HG03196 (cell line): ENCODE measurements around the gene MAPK8IP2.

Experiments used
- ATAC-seq: cut with Tn5 transposase; IDR thresholded peaks from one replicate; pipeline ENCODE4 v1.9.1; 2021; ENCODE audit not compliant: unreplicated experiment

The MAPK8IP2 gene

GRCh38 chr22:50600538-50600937, at the start of gene MAPK8IP2:
Gene MAPK8IP2, plus strand, starts transcription at chr22:50600793. Its CDS starts 26 bp downstream, at chr22:50600819.
- ATAC-seq = no peak

GRCh38 chr22:50551160-50551752, 49.3 kb upstream of the MAPK8IP2 start:
- no peak for ATAC-seq

GRCh38 chr22:50553310-50553709, 47.3 kb upstream of the MAPK8IP2 start:
- ATAC-seq = no peak

GRCh38 chr22:50556703-50557102, 43.9 kb upstream of the MAPK8IP2 start:
- no peak for ATAC-seq

DNA sequence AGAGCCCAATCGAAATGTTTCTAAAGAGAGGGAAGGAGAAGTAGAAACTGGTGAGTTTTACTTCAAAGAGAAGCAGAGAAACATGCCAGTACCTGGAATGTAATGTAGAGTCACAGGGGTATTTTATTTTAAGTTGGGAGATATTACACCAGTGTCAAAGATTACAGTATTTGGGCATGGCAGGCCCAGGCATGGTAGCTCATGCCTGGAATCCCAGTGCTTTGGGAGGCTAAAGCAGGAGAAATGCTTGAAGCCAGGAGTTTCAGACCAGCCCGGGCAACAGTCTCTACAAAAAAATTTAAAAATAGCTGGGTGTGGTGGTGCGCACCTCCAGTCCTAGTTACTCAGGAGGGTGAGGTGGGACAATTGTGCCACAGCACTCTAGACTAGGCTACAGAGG, 40.6 kb upstream of the MAPK8IP2 start:
- no peak for ATAC-seq

- ATAC-seq = no peak
These were observed 38.9 kb upstream of the MAPK8IP2 start for GRCh38 chr22:50561401-50562358.

GRCh38 chr22:50562523-50563412, 37.8 kb upstream of the MAPK8IP2 start, which contains the start of gene SYCE3:
Gene SYCE3, minus strand, starts transcription at chr22:50562919. Its CDS starts 6,514 bp downstream, at chr22:50556405.
- peak; percentile 80 for ATAC-seq

DNA sequence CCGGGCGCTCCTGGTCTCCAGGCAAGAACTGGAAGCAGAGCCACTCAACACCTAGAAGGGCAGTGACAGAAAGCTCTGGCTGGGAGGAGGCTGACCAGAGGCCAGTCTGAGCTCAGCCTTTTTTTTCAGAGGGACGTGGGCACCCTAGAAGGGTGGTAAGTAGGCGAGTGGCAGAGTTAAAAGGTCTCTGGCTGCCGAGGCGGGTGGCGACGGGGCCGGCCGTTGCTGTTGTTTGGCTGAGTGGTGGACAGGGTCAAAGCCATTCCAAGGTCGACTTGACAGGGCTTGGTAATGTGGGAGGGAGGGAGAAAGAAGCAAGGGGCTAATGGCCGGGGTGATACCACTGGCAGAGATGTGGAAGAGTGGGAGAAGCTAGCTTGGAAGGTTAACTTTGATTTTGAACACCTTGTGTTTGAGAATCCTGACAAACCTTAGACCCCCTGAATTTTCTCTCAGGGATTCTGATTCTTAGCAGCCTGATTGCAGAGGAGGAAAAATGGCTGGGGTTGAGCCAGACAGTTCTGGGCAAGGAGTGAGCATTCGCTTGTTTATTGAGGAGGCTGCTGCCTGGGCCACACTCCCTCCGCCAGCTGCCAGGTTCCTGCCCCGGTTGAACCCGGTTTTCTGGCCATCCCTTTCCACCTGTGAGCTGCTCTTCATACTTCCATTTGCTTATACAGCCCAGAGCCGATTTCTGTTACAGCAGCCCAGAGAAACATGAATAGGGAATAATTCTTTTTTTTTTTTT, 37.0 kb upstream of the MAPK8IP2 start:
- no peak for ATAC-seq

DNA sequence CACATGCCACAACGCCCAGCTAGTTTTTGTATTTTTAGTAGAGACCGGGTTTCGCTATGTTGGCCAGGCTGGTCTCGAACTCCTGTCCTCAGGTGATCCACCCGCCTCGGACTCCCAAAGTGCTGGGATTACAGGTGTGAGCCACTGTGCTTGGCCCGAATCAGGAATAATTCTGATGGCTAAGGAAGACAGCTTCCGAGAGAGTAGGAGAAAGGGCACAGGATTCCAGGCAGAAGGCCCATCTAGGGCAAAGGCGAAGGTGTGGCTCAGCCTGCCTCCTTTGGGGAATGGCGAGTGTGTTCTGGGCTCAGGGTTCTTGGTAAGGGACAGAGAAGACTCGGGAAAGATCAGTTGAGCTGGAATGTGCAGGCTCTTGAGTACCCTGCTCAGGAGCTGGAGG, 36.3 kb upstream of the MAPK8IP2 start:
- ATAC-seq = no peak

- ATAC-seq = no peak
These were observed 32.8 kb upstream of the MAPK8IP2 start for GRCh38 chr22:50567721-50568252.

DNA sequence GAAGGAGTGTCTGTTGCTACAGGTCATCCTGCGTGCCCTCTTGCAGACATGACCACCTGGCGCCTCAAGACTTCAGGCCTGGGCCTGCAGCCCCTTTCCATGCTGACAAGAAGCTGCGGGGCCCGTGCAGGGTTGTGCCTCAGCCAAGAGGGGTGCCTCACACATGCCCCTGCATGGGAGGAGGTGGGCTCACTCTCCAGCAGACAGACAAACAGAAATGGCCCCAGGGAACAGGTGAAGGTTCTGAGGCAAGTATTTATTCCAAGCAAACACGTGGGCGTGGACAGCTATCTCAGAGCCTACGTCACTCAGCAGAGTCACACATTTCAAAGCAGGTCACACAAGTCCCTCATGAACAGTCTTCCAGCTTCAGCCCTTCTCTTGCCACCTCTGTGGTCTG, 32.0 kb upstream of the MAPK8IP2 start:
- no peak for ATAC-seq

GRCh38 chr22:50569041-50569459, 31.5 kb upstream of the MAPK8IP2 start:
- no peak for ATAC-seq

- no peak for ATAC-seq
These were observed 30.6 kb upstream of the MAPK8IP2 start for GRCh38 chr22:50569896-50570535.

- ATAC-seq = no peak
These were observed 29.7 kb upstream of the MAPK8IP2 start for GRCh38 chr22:50570861-50571260.

GRCh38 chr22:50571264-50572175, 29.1 kb upstream of the MAPK8IP2 start:
- no peak for ATAC-seq

DNA sequence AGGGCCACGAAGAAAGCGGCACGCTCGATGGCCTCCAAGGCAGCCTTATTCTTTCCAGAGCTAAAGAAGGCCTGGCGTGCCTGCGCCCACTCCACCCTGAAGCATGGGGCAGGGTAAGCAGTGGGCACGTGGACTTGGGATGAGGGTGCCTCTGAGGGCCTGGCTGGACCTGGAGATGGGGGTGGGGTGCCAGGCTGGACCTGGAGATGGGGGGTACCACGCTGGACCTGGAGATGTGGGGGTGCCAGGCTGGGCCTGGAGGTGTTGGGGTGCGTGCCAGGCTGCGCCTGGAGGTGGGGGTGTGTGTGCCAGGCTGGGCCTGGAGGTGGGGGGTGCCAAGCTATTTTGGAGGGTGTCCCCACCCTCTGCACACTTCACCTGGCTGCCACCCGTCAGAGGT, 27.6 kb upstream of the MAPK8IP2 start:
- no peak for ATAC-seq

DNA sequence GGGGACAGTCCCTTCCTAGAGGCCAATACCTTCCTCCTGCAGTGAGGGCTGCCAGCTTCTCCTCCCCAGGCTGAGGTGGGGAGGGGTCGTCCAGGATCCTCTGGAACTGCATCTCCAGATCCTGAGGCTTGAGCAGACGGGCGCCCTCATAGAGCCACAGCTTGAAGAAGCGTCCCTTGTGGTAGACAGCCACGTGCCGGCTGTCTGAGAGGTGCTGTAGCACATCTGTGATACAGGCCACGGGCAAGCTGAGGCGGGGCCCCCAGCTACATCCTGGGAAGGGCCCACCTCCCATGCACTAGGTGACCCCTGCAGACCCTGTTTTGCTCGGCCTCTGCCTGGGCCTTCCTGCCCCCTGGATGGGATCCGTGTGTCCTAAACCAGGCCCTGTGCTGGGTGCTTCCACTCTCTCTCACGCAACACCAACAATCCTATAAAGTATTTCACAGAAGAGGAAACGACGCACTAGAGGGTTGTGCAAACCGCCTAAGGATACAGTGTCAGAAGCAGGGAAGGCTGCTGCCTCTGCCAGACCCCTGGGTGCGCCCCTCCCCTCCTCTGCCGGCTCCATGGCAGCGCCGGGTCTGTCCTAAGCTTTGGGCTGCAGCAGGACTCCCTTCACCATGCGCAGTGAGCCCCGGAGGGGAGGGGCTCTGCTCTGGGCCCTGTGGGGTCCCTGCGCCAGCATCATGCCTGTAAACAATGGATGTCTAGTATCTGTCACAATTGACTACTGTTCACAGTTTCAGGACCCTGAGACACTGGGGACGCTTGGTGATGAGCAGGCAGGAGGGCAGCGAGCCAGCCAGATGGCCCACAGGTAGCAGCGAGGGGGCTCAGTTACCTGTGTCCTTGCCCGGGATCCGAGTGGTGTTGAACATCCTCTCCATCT, 26.9 kb upstream of the MAPK8IP2 start:
- no peak for ATAC-seq

- ATAC-seq = no peak
These were observed 26.2 kb upstream of the MAPK8IP2 start for GRCh38 chr22:50574383-50574755.
